Nucleus accumbens (tissue), 56 donors: ENCODE measurements around the gene JAKMIP2.
"Not testable (repeated sequence)": the region's sequence is repeated elsewhere in the genome, so short reads cannot be mapped to it uniquely, and the experiment has no call there.

Experiments used
- DNase-seq, 56 donors: peaks; one replicate each; lab custom pipeline; 2025; lab: John Stamatoyannopoulos, UW

JAKMIP2 gene

GRCh38 chr5:147621016-147621415 is 161.5 kb downstream of the JAKMIP2 start:
- DNase-seq = no peak

- DNase-seq = no peak
These were observed 163.1 kb downstream of the JAKMIP2 start for GRCh38 chr5:147619281-147619878.

- DNase-seq = no peak
These were observed 164.7 kb downstream of the JAKMIP2 start for GRCh38 chr5:147617711-147618350.

GRCh38 chr5:147617191-147617606 is 165.3 kb downstream of the JAKMIP2 start:
- no peak for DNase-seq

GRCh38 chr5:147616421-147616820 is 166.1 kb downstream of the JAKMIP2 start:
- no peak for DNase-seq

GRCh38 chr5:147613359-147613758 is 169.2 kb downstream of the JAKMIP2 start:
- no peak for DNase-seq

- DNase-seq = no peak
These were observed 171.0 kb downstream of the JAKMIP2 start for GRCh38 chr5:147611483-147611882.

GRCh38 chr5:147610798-147611197 is 171.7 kb downstream of the JAKMIP2 start:
- DNase-seq = no peak

- DNase-seq = no peak
These were observed 180.9 kb downstream of the JAKMIP2 start for GRCh38 chr5:147601652-147602051.

- no peak for DNase-seq
These were observed 191.4 kb downstream of the JAKMIP2 start for GRCh38 chr5:147591120-147591519.

GRCh38 chr5:147590096-147590495 is 192.4 kb downstream of the JAKMIP2 start:
- DNase-seq = no peak

GRCh38 chr5:147586832-147587231 is 195.7 kb downstream of the JAKMIP2 start:
- no peak for DNase-seq

- DNase-seq = no peak
These were observed 196.3 kb downstream of the JAKMIP2 start for GRCh38 chr5:147586221-147586620.

- DNase-seq = not testable (repeated sequence)
These were observed 200.3 kb downstream of the JAKMIP2 start for GRCh38 chr5:147582272-147582671.

- not testable (repeated sequence) for DNase-seq
These were observed 202.1 kb downstream of the JAKMIP2 start for GRCh38 chr5:147580418-147580817.

GRCh38 chr5:147578228-147579024 is 204.1 kb downstream of the JAKMIP2 start:
- peak in 1 of 56 donors; percentile 15 for DNase-seq

GRCh38 chr5:147576646-147577535 is 205.6 kb downstream of the JAKMIP2 start:
- DNase-seq = peak in 32 of 56 donors; percentile 4 to 66 (median 18)

GRCh38 chr5:147575598-147575997 is 206.9 kb downstream of the JAKMIP2 start:
- DNase-seq = no peak

- no peak for DNase-seq
These were observed 209.3 kb downstream of the JAKMIP2 start for GRCh38 chr5:147573211-147573610.

GRCh38 chr5:147568710-147569406 is 213.7 kb downstream of the JAKMIP2 start:
- no peak for DNase-seq
